HepG2 (cell line): ENCODE measurements around the gene LRRC74B. TPM values are rescaled to one million over a fixed set of nuclear protein-coding genes. Genes with fewer than 3 reads are reported as not detected.
"Not testable (repeated sequence)": the region's sequence is repeated elsewhere in the genome, so short reads cannot be mapped to it uniquely, and the experiment has no call there.

Experiments used
- ATAC-seq: fragments of 200-7000 bp; cut with Tn5 transposase; 3 replicates; pipeline ENCODE4 v1.9.1; 2020; ENCODE audit warnings: mild to moderate bottlenecking, moderate library complexity
- BruUV-seq: library from RNA; stranded (reverse); fragments of 400-500 nt; replicated peaks from 2 replicates; lab custom pipeline; 2021; lab: Mats Ljungman, UMichigan
- CTCF ChIA-PET: fragments of 300-600 bp; formaldehyde crosslinking; extraction: SDS; loops from one replicate; lab custom pipeline; 2021; ENCODE audit warnings: low total read pairs, inconsistent platforms, low intra/inter-chr PET ratio; lab: Yijun Ruan, JAX
- POLR2A ChIA-PET: fragments of 350-600 bp; sonication (Branson Sonifier 250); formaldehyde crosslinking; loops from one replicate; lab custom pipeline; 2020; ENCODE audit warnings: antibody characterized with exemption, inconsistent platforms; lab: Yijun Ruan, JAX
- DNase-seq: peaks from one replicate; pipeline ENCODE4 v3.0.0-alpha.2; 2015; ENCODE audit warnings: low spot score
- FAIRE-seq: peaks from 3 replicates; lab custom pipeline; 2011; peaks lifted over from hg19 to GRCh38; lab: Jason Lieb, UNC
- H2AFZ ChIP-seq: one replicate; pipeline ENCODE4 v1.6.1; 2011; ENCODE audit warnings: low read length, inconsistent platforms
- H3K27ac ChIP-seq: fragments of 300-600 bp; 3 replicates; pipeline ENCODE4 v1.8.0; 2011; ENCODE audit warnings: mixed run types, mild to moderate bottlenecking, mixed read lengths, low read length, inconsistent platforms; ENCODE audit not compliant: insufficient read depth; ENCODE audit errors: extremely low read length
- H3K27me3 ChIP-seq, 2 experiments: fragments of 200-600 bp in 1 of 2; 2 replicates in 1 of 2; 3 replicates in 1 of 2; pipeline versions ENCODE4 v1.6.0 to v1.8.0; 2011; ENCODE audit warnings: low read length in 2 of 2, mild to moderate bottlenecking in 2 of 2, moderate library complexity in 2 of 2, inconsistent platforms in 1 of 2; ENCODE audit not compliant: insufficient read depth in 2 of 2, control insufficient read depth in 1 of 2
- H3K36me3 ChIP-seq, 2 experiments: fragments of 200-600 bp in 1 of 2; replicated peaks in 1 of 2; 2 replicates in 1 of 2; 3 replicates in 1 of 2; pipeline versions ENCODE4 v1.5.1 to v1.8.0; 2011; ENCODE audit warnings: low read length in 2 of 2, inconsistent platforms in 1 of 2; ENCODE audit not compliant: insufficient read depth in 2 of 2, control insufficient read depth in 1 of 2
- H3K4me1 ChIP-seq: 2 replicates; pipeline ENCODE4 v1.5.1; 2012; ENCODE audit warnings: low read length, inconsistent platforms; ENCODE audit not compliant: insufficient read depth
- H3K4me2 ChIP-seq: 2 replicates; pipeline ENCODE4 v1.6.0; 2011; ENCODE audit warnings: low read depth, low read length, inconsistent platforms
- H3K4me3 ChIP-seq, 3 experiments: fragments of 200-600 bp in 1 of 3; sonication (generic), shearing (Covaris generic) in 1 of 3; replicated peaks in 1 of 3; 2 replicates each; pipeline ENCODE4 v1.5.1; 2011 to 2016; ENCODE audit warnings: low read length in 3 of 3, inconsistent platforms in 2 of 3, low read depth in 2 of 3, mild to moderate bottlenecking in 2 of 3, control low read depth in 1 of 3, mixed read lengths in 1 of 3; ENCODE audit not compliant: insufficient read depth in 1 of 3
- H3K79me2 ChIP-seq: one replicate; pipeline ENCODE4 v1.6.1; 2011; ENCODE audit warnings: low read length, inconsistent platforms; ENCODE audit not compliant: insufficient read depth
- H3K9ac ChIP-seq: 2 replicates; pipeline ENCODE4 v1.6.0; 2011; ENCODE audit warnings: mild to moderate bottlenecking, low read depth, low read length, inconsistent platforms; ENCODE audit not compliant: insufficient read depth
- H3K9me3 ChIP-seq: 2 replicates; pipeline ENCODE4 v1.5.1; 2012; ENCODE audit warnings: mild to moderate bottlenecking, low read length
- H4K20me1 ChIP-seq: 2 replicates; pipeline ENCODE4 v1.6.0; 2011; ENCODE audit warnings: inconsistent platforms, mild to moderate bottlenecking, low read length, moderate library complexity; ENCODE audit not compliant: insufficient read depth
- WGBS: methylation state at CpG from one replicate; pipeline ENCODE4 v1.1.6; 2017; ENCODE audit warnings: low lambda C conversion rate; 5-methylcytosine and 5-hydroxymethylcytosine counted together
- in situ Hi-C: cut with HindIII; loops from 2 replicates; pipeline ENCODE4 v1.10.0; 2017; ENCODE audit warnings: low pct_unique_long_range_greater_than_20kb; ENCODE audit not compliant: extremely low pct_ligation_motif_present
- intact Hi-C: fragments of 100-400 bp; cut with micrococcal nuclease; formaldehyde crosslinking; loops from one replicate; pipeline ENCODE4 v1.10.0; 2022; ENCODE audit not compliant: unreplicated experiment
- polyA plus RNA-seq, 8 experiments: library from polyadenylated mRNA; depleted of rRNA in 3 of 8; stranded (reverse) in 7 of 8; unstranded in 1 of 8; fragments of >200 nt; fragmentation: Illumina TruSeq in 4 of 8; extraction: Trizol in 4 of 8; gene quantifications; 2 replicates each; pipeline versions ENCODE4 v1.2.1 to v1.2.3, GENCODE V29; 2011 to 2016; ENCODE audit warnings: low read depth in 4 of 8, missing spikeins in 1 of 8, mixed read lengths in 1 of 8; ENCODE audit not compliant: insufficient read depth in 1 of 8
- total RNA-seq, 5 experiments: library from RNA; depleted of rRNA; stranded (reverse); fragments of >200 nt; fragmentation: Illumina TruSeq; extraction: Trizol; gene quantifications; 2 replicates each; pipeline ENCODE4 v1.2.3, GENCODE V29; 2016; ENCODE audit warnings: low read depth in 1 of 5

The LRRC74B gene
- total and polyA plus RNA-seq, 2 of the 13 experiments (the other 11 are each of a cell fraction or from before 2014, with no cell fraction given) = not detected

DNA sequence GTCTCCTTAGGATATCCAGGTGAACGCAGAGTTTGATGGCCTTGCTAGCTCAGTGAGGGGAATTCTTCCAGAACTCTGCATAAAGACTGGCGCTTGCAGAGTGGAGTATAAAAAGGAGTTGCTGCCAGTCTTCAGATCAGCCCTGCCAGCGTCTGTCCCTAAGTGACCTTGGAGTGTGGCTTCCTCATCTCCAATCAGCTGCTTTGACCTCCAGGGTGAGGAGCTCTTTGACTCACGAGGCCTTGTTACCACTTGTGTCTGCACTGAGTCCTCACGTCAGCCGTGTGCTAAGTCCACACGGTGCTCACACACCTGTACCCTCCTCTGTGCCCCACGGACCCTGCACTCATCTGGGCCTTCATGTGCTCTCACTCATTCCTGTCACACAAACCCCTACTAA lies 14.6 kb downstream of the LRRC74B start:
- H3K4me1 ChIP-seq, in situ Hi-C loops, H4K20me1 ChIP-seq, BruUV-seq, H3K4me2 ChIP-seq, ATAC-seq, H3K9me3 ChIP-seq, H3K4me3 ChIP-seq, H3K9ac ChIP-seq, H3K79me2 ChIP-seq, DNase-seq, CTCF ChIA-PET, H3K27ac ChIP-seq, FAIRE-seq, POLR2A ChIA-PET, H3K36me3 ChIP-seq, intact Hi-C loops, H2AFZ ChIP-seq: not testable (repeated sequence)
- WGBS = 32% methylated on average over 4 of the region's 8 CpGs
- H3K27me3 ChIP-seq = peaks cover 1 to 17% of the 10 kb centered on the region in 2 experiments; a peak in 3 of 5 replicates

DNA sequence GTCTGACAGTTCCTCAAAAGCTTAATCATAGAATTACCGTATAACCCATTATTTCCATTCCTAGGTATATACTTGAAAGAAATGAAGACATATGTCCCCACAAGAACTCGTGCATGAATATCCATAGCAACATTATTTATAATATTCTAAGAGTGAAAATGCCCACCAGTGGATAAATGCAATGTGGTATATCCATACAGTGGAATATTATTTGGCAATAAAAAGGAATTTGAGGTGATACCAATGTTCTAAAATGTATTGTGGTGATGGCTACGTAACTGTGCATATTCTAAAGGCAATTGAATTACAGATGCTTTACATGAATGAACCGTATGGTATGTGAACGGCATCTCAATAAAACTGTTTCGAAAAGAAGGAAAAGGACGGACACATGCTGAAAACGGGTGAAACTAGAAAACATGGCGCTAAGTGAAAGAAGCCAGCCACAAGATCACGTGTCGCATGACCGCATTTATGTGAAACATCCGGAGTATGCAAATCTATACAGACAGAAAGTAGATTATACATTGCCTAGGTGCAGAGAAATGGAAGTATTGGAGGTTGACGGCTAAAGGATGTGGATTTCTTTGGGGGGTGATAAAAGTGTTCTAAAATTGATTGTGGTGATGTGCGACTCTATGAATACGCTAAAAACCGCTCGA lies 16.0 kb downstream of the LRRC74B start:
- H3K4me3 ChIP-seq, BruUV-seq, in situ Hi-C loops, POLR2A ChIA-PET, ATAC-seq, H3K79me2 ChIP-seq, H4K20me1 ChIP-seq, H2AFZ ChIP-seq, H3K36me3 ChIP-seq, intact Hi-C loops, FAIRE-seq, H3K4me1 ChIP-seq, H3K27me3 ChIP-seq, H3K27ac ChIP-seq, H3K9me3 ChIP-seq, CTCF ChIA-PET, H3K4me2 ChIP-seq, DNase-seq, H3K9ac ChIP-seq: not testable (repeated sequence)
- WGBS = 52% methylated on average over 15 of the region's 18 CpGs

DNA sequence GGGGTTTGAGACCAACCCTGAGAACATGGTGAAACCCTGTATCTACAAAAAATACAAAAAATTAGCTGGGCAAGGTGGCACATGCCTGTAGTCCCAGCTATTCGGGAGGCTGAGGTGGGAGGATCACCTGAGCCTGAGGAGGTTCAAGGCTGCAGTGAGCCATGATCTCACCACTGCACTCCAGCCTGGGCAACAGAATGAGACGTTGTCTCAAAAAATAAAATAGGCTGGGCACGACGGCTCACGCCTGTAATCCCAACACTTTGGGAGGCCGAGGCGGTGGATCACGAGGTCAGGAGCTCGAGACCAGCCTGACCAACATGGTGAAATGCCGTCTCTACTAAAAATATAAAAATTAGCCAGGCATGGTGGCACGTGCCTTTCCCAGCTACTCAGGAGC lies 18.7 kb downstream of the LRRC74B start:
- H3K27ac ChIP-seq, H3K79me2 ChIP-seq, BruUV-seq, H3K9ac ChIP-seq, CTCF ChIA-PET, H3K9me3 ChIP-seq, ATAC-seq, H3K36me3 ChIP-seq, H4K20me1 ChIP-seq, H2AFZ ChIP-seq, H3K27me3 ChIP-seq, FAIRE-seq, H3K4me2 ChIP-seq, intact Hi-C loops, in situ Hi-C loops, POLR2A ChIA-PET, H3K4me3 ChIP-seq, DNase-seq: not testable (repeated sequence)
- WGBS = 56% methylated on average over 11 of the region's 11 CpGs
- peaks cover 17% of the 10 kb centered on the region for H3K4me1 ChIP-seq
